Left lung (tissue), 10 donors: ENCODE results near the gene CCDC27. TPM values are rescaled to one million over a fixed set of nuclear protein-coding genes. Genes with fewer than 3 reads are reported as not detected.

Experiments
- ATAC-seq: fragments of 200-7000 bp; cut with Tn5 transposase; one replicate; pipeline ENCODE4 v1.9.1; 2020; ENCODE audit warnings: moderate library complexity
- DNase-seq, 4 donors: peaks; one replicate each; pipeline ENCODE4 v3.0.0-alpha.2; 2013 to 2020
- H3K27ac ChIP-seq, 2 donors: fragments of 200-600 bp; sonication (generic) in 1 of 2; one replicate each; pipeline versions ENCODE4 v1.5.0 to v1.8.0; 2020 to 2021
- H3K27me3 ChIP-seq, 2 donors: fragments of 200-600 bp; sonication (generic) in 1 of 2; one replicate each; pipeline versions ENCODE4 v1.5.0 to v1.8.0; 2020 to 2021
- H3K36me3 ChIP-seq, 2 donors: fragments of 200-600 bp; sonication (generic) in 1 of 2; one replicate each; pipeline versions ENCODE4 v1.5.0 to v1.8.0; 2020 to 2021
- H3K4me1 ChIP-seq, 2 donors: fragments of 200-600 bp; one replicate each; pipeline ENCODE4 v1.8.0; 2021
- H3K4me3 ChIP-seq, 2 donors: fragments of 200-600 bp; sonication (generic) in 1 of 2; one replicate each; pipeline versions ENCODE4 v1.5.0 to v1.8.0; 2020 to 2021; ENCODE audit warnings: mild to moderate bottlenecking in 1 of 2
- H3K9me3 ChIP-seq, 2 donors: fragments of 200-600 bp; sonication (generic) in 1 of 2; one replicate each; pipeline versions ENCODE4 v1.5.0 to v1.8.0; 2020 to 2021
- intact Hi-C, 2 donors: fragments of 100-400 bp; cut with DNase I; formaldehyde crosslinking; loops; one replicate each; pipeline versions ENCODE4 v1.11.2 to v1.14.2; 2022
- polyA plus RNA-seq, 6 donors: library from polyadenylated mRNA; unstranded; fragments of 120-200 nt; gene quantifications; one replicate each; pipeline ENCODE4 v1.2.1, GENCODE V29; 2013; ENCODE audit not compliant: insufficient read length in 6 of 6
- total RNA-seq, 2 donors: library from RNA; stranded (reverse); fragmentation: NEBNext Ultra II Directional; extraction: Animal tissue kit (Norgen Biotek cat#: 25700); gene quantifications; one replicate each; pipeline ENCODE4 v1.2.1, GENCODE V29; 2021
- TF ChIP-seq, protein P1 (sequence below), 2 donors: fragments of 200-600 bp; sonication (generic) in 1 of 2; IDR thresholded peaks; one replicate each; pipeline versions ENCODE4 v1.5.0 to v1.8.0; 2021; ENCODE audit warnings: antibody characterized with exemption in 2 of 2
- donor health status: DM: no; HTN: yes; CAD: no.
- donor health status: DM: no; HTN: no; CAD: no.

Gene CCDC27
- total and polyA plus RNA-seq, 8 donors, result 0.17 to 0.31 (median 0.25) TPM; not detected in 2

DNA sequence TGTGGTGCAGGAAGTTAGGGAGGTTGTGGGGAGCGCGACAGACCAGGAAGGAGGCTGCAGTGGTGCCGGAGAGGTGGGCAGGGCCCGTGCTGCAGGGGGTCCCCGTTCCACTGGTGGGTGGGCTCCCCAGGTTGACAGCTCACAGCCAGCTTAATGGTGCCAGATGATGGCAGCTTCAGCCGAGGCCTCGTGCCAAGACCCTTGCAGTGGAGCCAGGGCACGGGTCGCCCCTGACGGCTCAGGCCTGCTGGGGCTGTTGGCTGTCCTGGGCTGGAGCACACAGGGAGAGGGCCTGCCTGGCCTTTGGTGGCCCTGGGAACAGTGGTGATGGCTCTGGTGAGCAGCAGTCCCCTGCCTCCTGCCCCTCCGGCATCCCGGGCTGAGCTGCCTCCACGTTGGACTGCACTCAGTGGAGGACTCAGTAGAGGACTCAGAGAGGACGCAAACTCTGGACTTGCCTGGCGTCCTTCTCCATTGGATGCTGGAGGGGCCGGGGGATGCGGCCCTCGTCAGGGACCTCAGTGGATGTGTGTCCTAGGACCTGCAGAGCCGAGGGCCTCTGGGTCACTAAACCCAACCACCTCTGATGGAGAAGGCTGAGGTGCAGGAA lies 46.8 kb upstream of the CCDC27 start:
- Histone ChIP-seq H3K27ac (no peak overlapping the region), H3K4me3 (no peak overlapping the region), H3K36me3 (no peaks in the 10 kb centered on the region), H3K4me1 (no peaks in the 10 kb centered on the region), H3K9me3 (no peaks in the 10 kb centered on the region), H3K27me3 (peaks cover 0 to 71% of the 10 kb centered on the region in 2 donors)
- no peak for ATAC-seq
- DNase-seq, result no peak
- TF ChIP-seq, protein P1, sequence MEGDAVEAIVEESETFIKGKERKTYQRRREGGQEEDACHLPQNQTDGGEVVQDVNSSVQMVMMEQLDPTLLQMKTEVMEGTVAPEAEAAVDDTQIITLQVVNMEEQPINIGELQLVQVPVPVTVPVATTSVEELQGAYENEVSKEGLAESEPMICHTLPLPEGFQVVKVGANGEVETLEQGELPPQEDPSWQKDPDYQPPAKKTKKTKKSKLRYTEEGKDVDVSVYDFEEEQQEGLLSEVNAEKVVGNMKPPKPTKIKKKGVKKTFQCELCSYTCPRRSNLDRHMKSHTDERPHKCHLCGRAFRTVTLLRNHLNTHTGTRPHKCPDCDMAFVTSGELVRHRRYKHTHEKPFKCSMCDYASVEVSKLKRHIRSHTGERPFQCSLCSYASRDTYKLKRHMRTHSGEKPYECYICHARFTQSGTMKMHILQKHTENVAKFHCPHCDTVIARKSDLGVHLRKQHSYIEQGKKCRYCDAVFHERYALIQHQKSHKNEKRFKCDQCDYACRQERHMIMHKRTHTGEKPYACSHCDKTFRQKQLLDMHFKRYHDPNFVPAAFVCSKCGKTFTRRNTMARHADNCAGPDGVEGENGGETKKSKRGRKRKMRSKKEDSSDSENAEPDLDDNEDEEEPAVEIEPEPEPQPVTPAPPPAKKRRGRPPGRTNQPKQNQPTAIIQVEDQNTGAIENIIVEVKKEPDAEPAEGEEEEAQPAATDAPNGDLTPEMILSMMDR (IDR thresholded peaks at IDR 0.05), result no peak
- intact Hi-C loops, result no loop called here

DNA sequence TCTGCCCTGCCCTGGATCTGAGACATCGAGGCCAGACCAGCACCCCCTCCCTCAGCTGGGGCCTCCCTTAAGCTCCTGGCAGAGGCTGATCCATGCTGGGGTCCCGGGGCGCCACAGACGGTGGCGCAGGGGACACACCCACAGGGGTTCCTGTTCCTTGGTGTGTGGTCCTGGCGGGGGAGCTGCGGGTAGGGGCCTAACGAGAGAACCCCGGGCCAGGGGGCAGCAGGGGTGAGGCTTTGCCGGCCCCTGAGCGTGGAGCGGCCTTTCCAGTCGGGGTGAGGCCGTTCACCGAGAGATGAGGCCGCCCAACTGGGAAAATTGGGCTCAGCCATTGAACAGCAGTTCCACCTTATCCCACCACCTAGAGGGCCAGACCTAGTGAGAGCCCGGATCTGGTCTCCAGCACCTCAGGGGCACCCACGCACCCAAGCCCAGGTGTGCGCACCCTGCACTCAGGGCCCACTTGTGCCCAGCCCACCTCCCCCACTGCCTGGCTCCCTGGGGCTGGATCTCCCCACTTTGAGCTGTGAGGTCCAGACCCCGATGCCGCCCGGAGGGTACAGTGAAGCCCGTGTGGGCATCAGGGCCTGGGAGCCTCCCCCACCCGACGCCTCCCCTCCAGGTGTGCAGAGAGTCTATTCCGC lies 45.5 kb upstream of the CCDC27 start:
- intact Hi-C loops, result no loop called here

DNA sequence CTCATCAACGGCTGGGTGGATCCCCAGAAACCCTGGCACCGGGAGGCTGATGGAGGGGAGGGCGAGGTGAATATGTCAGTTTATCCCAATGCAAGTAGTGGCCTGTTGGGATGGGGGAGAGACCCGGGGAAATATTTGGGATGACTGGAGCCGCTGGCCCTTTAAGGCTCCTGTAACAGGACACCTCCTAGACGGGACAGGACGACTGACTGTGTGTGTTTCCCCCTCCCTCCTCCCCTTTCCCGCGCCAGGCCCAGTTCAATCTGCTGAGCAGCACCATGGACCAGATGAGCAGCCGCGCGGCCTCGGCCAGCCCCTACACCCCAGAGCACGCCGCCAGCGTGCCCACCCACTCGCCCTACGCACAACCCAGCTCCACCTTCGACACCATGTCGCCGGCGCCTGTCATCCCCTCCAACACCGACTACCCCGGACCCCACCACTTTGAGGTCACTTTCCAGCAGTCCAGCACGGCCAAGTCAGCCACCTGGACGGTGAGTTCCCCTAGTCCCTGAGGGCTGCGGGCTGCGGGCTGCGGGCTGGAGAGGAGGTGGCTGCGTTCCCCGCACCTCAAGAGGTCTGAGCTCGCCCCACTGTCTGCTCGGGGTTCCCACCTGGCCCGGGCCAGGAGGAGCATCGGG lies 44.8 kb upstream of the CCDC27 start:
- TF ChIP-seq, protein P1 (IDR thresholded peaks at IDR 0.05), result no peak
- Histone ChIP-seq H3K27me3 (peaks cover 0 to 80% of the 10 kb centered on the region in 2 donors), H3K4me1 (no peaks in the 10 kb centered on the region), H3K27ac (no peak overlapping the region), H3K9me3 (no peaks in the 10 kb centered on the region), H3K36me3 (no peaks in the 10 kb centered on the region), H3K4me3 (no peak overlapping the region)
- ATAC-seq (no peak), DNase-seq (no peak)
- intact Hi-C loops, result no loop called here

More for the DNA sequence above, 45.5 kb upstream of the CCDC27 start:
- H3K9me3 ChIP-seq, result no peaks in the 10 kb centered on the region
- H3K27me3 ChIP-seq, result peaks cover 0 to 81% of the 10 kb centered on the region in 2 donors
- H3K27ac ChIP-seq, result no peak overlapping the region
- no peaks in the 10 kb centered on the region for H3K36me3 ChIP-seq
- H3K4me3 ChIP-seq, result no peak overlapping the region
- DNase-seq, result no peak
- no peaks in the 10 kb centered on the region for H3K4me1 ChIP-seq
- TF ChIP-seq, protein P1 (IDR thresholded peaks at IDR 0.05), result no peak
- ATAC-seq, result no peak

DNA sequence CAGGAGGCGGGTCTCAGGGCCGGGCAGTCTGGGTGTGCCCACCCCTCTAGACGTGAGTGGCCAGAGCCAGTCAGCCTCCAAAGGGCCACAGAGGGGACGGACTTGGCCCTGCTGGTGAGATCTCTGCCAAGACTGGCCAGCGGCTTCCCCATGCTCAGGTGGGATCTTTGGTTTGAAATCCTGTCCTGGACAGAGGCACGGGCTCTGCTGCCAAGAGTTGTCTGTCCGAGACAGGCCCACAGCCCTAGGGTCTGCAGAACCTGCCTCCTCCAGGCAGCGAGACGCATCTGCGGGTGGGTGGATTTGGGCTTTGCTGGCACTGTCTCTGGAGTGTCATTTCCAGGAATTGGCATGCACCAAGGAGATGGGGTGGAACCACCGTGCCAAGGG lies 44.3 kb upstream of the CCDC27 start:
- no peak overlapping the region for H3K4me3 ChIP-seq
- DNase-seq (no peak), ATAC-seq (no peak)
- TF ChIP-seq, protein P1 (IDR thresholded peaks at IDR 0.05), result no peak
- peaks cover 0 to 76% of the 10 kb centered on the region in 2 donors for H3K27me3 ChIP-seq
- H3K27ac ChIP-seq, result no peak overlapping the region
- H3K9me3 ChIP-seq, result no peaks in the 10 kb centered on the region
- intact Hi-C loops, result no loop called here
- H3K4me1 ChIP-seq, result no peaks in the 10 kb centered on the region
- H3K36me3 ChIP-seq, result no peaks in the 10 kb centered on the region

GRCh38 chr1:3708791-3709190 lies 43.5 kb upstream of the CCDC27 start:
- ATAC-seq (peak; percentile 16), DNase-seq (peak in 1 of 4 donors; percentile 50)
- Histone ChIP-seq H3K4me1 (no peaks in the 10 kb centered on the region), H3K9me3 (no peaks in the 10 kb centered on the region), H3K36me3 (no peaks in the 10 kb centered on the region), H3K27me3 (peaks cover 0 to 69% of the 10 kb centered on the region in 2 donors), H3K27ac (no peak overlapping the region), H3K4me3 (no peak overlapping the region)
- intact Hi-C loops, result no loop called here
- TF ChIP-seq, protein P1 (IDR thresholded peaks at IDR 0.05), result no peak
